Gastroesophageal sphincter (tissue), 4 donors: ENCODE measurements around the gene ZBTB20. TPM values are rescaled to one million over a fixed set of nuclear protein-coding genes. Genes with fewer than 3 reads are reported as not detected.

Source experiments
- ATAC-seq: fragments of 150-250 bp; one replicate; pipeline ENCODE4 v1.9.1; 2016; ENCODE audit warnings: mild to moderate bottlenecking, moderate library complexity
- H3K27ac ChIP-seq, 4 donors: fragments of 200-600 bp; sonication (generic) in 3 of 4; 1 replicate in 3 of 4; 2 replicates in 1 of 4; pipeline ENCODE4 v1.5.1; 2016 to 2019
- H3K27me3 ChIP-seq: fragments of 200-600 bp; sonication (generic); one replicate; pipeline ENCODE4 v1.5.1; 2019
- H3K36me3 ChIP-seq, 2 donors: fragments of 200-600 bp; sonication (generic); one replicate each; pipeline ENCODE4 v1.5.1; 2019; ENCODE audit warnings: control low read depth in 1 of 2
- H3K4me1 ChIP-seq, 3 donors: fragments of 200-600 bp; sonication (generic); 1 replicate in 2 of 3; 2 replicates in 1 of 3; pipeline ENCODE4 v1.5.1; 2016 to 2019; ENCODE audit warnings: control low read depth in 2 of 3
- H3K4me3 ChIP-seq, 2 donors: fragments of 200-600 bp; sonication (generic); one replicate each; pipeline ENCODE4 v1.5.1; 2019; ENCODE audit warnings: mild to moderate bottlenecking in 1 of 2, moderate library complexity in 1 of 2
- H3K9me3 ChIP-seq, 3 donors: fragments of 200-600 bp; sonication (generic); one replicate each; pipeline ENCODE4 v1.5.1; 2017 to 2019; ENCODE audit warnings: control low read depth in 2 of 3
- CTCF ChIP-seq, 4 experiments: fragments of 200-600 bp in 2 of 4; fragments of 450-650 bp in 2 of 4; sonication (generic) in 1 of 4; IDR thresholded peaks; one replicate each; pipeline ENCODE4 v1.5.1; 2017 to 2019; ENCODE audit warnings: antibody characterized with exemption in 4 of 4, mild to moderate bottlenecking in 2 of 4, moderate library complexity in 2 of 4
- EP300 ChIP-seq: sonication (generic); formaldehyde crosslinking; IDR thresholded peaks from one replicate; pipeline ENCODE4 v1.6.1; 2017; ENCODE audit warnings: antibody characterized with exemption, mild to moderate bottlenecking
- POLR2A ChIP-seq, 2 donors: fragments of 450-650 bp; IDR thresholded peaks; one replicate each; pipeline ENCODE4 v1.6.1; 2017; ENCODE audit warnings: antibody characterized with exemption in 2 of 2, mild to moderate bottlenecking in 2 of 2, moderate library complexity in 1 of 2
- POLR2AphosphoS5 ChIP-seq: sonication (generic); formaldehyde crosslinking; IDR thresholded peaks from one replicate; pipeline ENCODE4 v1.6.1; 2017; ENCODE audit warnings: antibody characterized with exemption
- WGBS, 2 donors: methylation state at CpG; one replicate each; pipeline ENCODE4 v1.1.5; 2018; ENCODE audit warnings: low coverage in 1 of 2; 5-methylcytosine and 5-hydroxymethylcytosine counted together
- total RNA-seq, 4 donors: library from RNA; depleted of rRNA; stranded (reverse); fragments of >200 nt; gene quantifications; one replicate each; pipeline ENCODE4 v1.1.0, GENCODE V29; 2016

The ZBTB20 gene
- total RNA-seq, 4 donors from 2014 or later: 53.1 to 113 (median 98.4) TPM

- WGBS, 2 donors: 75 to 91% methylated on average over 1 to 3 of the region's 3 CpGs
- H3K4me1 ChIP-seq: peaks cover 0 to 4% (median 0%) of the 10 kb centered on the region in 3 donors
- peak; percentile 60 for ATAC-seq
- H3K4me3 ChIP-seq: no peak overlapping the region
- H3K27me3 ChIP-seq: no peaks in the 10 kb centered on the region
- H3K9me3 ChIP-seq: no peaks in the 10 kb centered on the region
- no peak overlapping the region for H3K27ac ChIP-seq
- no peaks in the 10 kb centered on the region for H3K36me3 ChIP-seq
- TF ChIP-seq EP300: no peak
- no peak for TF ChIP-seq POLR2AphosphoS5
- no peak for TF ChIP-seq POLR2A (IDR thresholded peaks at IDR 0.05)
- TF ChIP-seq CTCF (IDR thresholded peaks at IDR 0.05): no peak
These were observed 440.4 kb downstream of the ZBTB20 start for GRCh38 chr3:114706591-114707232.

GRCh38 chr3:114700637-114701234 is 446.4 kb downstream of the ZBTB20 start:
- no peaks in the 10 kb centered on the region for H3K27me3 ChIP-seq
- no peak overlapping the region for H3K4me3 ChIP-seq
- peaks cover 0 to 4% (median 0%) of the 10 kb centered on the region in 3 donors for H3K4me1 ChIP-seq
- H3K9me3 ChIP-seq: no peaks in the 10 kb centered on the region
- H3K36me3 ChIP-seq: no peaks in the 10 kb centered on the region
- H3K27ac ChIP-seq: no peak overlapping the region
- 67 to 100% methylated on average over 1 of the region's 1 CpG for WGBS, 2 donors
- no peak for ATAC-seq
- TF ChIP-seq CTCF (IDR thresholded peaks at IDR 0.05): no peak

GRCh38 chr3:114698146-114699105 is 448.7 kb downstream of the ZBTB20 start:
- 82 to 85% methylated on average over 4 to 5 of the region's 5 CpGs for WGBS, 2 donors
- H3K36me3 ChIP-seq: no peaks in the 10 kb centered on the region
- H3K27me3 ChIP-seq: no peaks in the 10 kb centered on the region
- H3K9me3 ChIP-seq: no peaks in the 10 kb centered on the region
- TF ChIP-seq CTCF (IDR thresholded peaks at IDR 0.05) (no peak), POLR2AphosphoS5 (no peak), EP300 (no peak), POLR2A (IDR thresholded peaks at IDR 0.05) (no peak)
- no peak overlapping the region for H3K4me3 ChIP-seq
- no peaks in the 10 kb centered on the region for H3K4me1 ChIP-seq
- no peak for ATAC-seq
- H3K27ac ChIP-seq: no peak overlapping the region

GRCh38 chr3:114697401-114697800 is 449.7 kb downstream of the ZBTB20 start:
- TF ChIP-seq POLR2AphosphoS5 (no peak), CTCF (IDR thresholded peaks at IDR 0.05) (no peak), POLR2A (IDR thresholded peaks at IDR 0.05) (no peak), EP300 (no peak)
- H3K9me3 ChIP-seq: no peaks in the 10 kb centered on the region
- H3K36me3 ChIP-seq: no peaks in the 10 kb centered on the region
- no peaks in the 10 kb centered on the region for H3K4me1 ChIP-seq
- 86 to 92% methylated on average over 4 of the region's 4 CpGs for WGBS, 2 donors
- no peak for ATAC-seq
- H3K4me3 ChIP-seq: no peak overlapping the region
- H3K27ac ChIP-seq: no peak overlapping the region
- no peaks in the 10 kb centered on the region for H3K27me3 ChIP-seq
